Measurements from ENCODE around the gene DOCK1. TPM values are rescaled to one million over a fixed set of nuclear protein-coding genes. Genes with fewer than 3 reads are reported as not detected.
A peak's percentile ranks its signal among the peaks of the same experiment; 100 is the strongest.

DOCK1 gene
- total and polyA plus RNA-seq, 2 donors (not counting 1 experiment from before 2014, with no cell fraction given) = 20.5 to 91.0 TPM

- no peak overlapping the region for H3K9ac ChIP-seq (ENCODE audit: insufficient read depth, low read length)
- no peaks in the 10 kb centered on the region for H3K27me3 ChIP-seq (ENCODE audit: control insufficient read depth, insufficient read depth, low read length)
- no peaks in the 10 kb centered on the region for H3K36me3 ChIP-seq (ENCODE audit: control insufficient read depth, insufficient read depth, low read length)
- TF ChIP-seq CTCF (conservative IDR thresholded peaks at IDR 0.05 in 1 of 2, IDR thresholded peaks at IDR 0.05 in 1 of 2; ENCODE audit: low read depth in 1 of 2, low read length in 2 of 2) = no peak
- no peak for TF ChIP-seq EZH2 (IDR thresholded peaks at IDR 0.05; ENCODE audit: low read length, missing control alignments)
- H4K20me1 ChIP-seq (ENCODE audit: control insufficient read depth, extremely low read depth, insufficient read depth, low read length) = no peaks in the 10 kb centered on the region
- DNase-seq (ENCODE audit: low read depth in 2 of 2) = no peak
- H2AFZ ChIP-seq (ENCODE audit: low read length) = no peak overlapping the region
- H3K4me1 ChIP-seq (ENCODE audit: control insufficient read depth, extremely low read depth, insufficient read depth, low read length) = no peaks in the 10 kb centered on the region
- H3K4me2 ChIP-seq (ENCODE audit: extremely low read depth, insufficient read depth, low read length) = no peak overlapping the region
- no peaks in the 10 kb centered on the region for H3K79me2 ChIP-seq (ENCODE audit: control insufficient read depth, insufficient read depth, low read length)
- H3K4me3 ChIP-seq (replicated peaks in 1 of 4; ENCODE audit: control extremely low read depth in 1 of 4, insufficient read depth in 1 of 4, low read depth in 3 of 4, low read length in 4 of 4) = no peak overlapping the region
- H3K27ac ChIP-seq (ENCODE audit: insufficient read depth, low read length) = no peak overlapping the region
- H3K9me3 ChIP-seq (ENCODE audit: control insufficient read depth, insufficient read depth, low read depth, low read length) = no peaks in the 10 kb centered on the region
Measured at GRCh38 chr10:127346604-127347003, 441.4 kb downstream of the DOCK1 start.

- H3K4me3 ChIP-seq (replicated peaks in 1 of 4; ENCODE audit: control extremely low read depth in 1 of 4, insufficient read depth in 1 of 4, low read depth in 3 of 4, low read length in 4 of 4) = no peak overlapping the region
- no peaks in the 10 kb centered on the region for H3K4me1 ChIP-seq (ENCODE audit: control insufficient read depth, extremely low read depth, insufficient read depth, low read length)
- H3K9me3 ChIP-seq (ENCODE audit: control insufficient read depth, insufficient read depth, low read depth, low read length) = no peaks in the 10 kb centered on the region
- TF ChIP-seq CTCF (conservative IDR thresholded peaks at IDR 0.05 in 1 of 2, IDR thresholded peaks at IDR 0.05 in 1 of 2; ENCODE audit: low read depth in 1 of 2, low read length in 2 of 2) = no peak
- TF ChIP-seq EZH2 (IDR thresholded peaks at IDR 0.05; ENCODE audit: low read length, missing control alignments) = no peak
- no peak overlapping the region for H3K9ac ChIP-seq (ENCODE audit: insufficient read depth, low read length)
- H3K27ac ChIP-seq (ENCODE audit: insufficient read depth, low read length) = no peak overlapping the region
- H4K20me1 ChIP-seq (ENCODE audit: control insufficient read depth, extremely low read depth, insufficient read depth, low read length) = no peaks in the 10 kb centered on the region
- no peaks in the 10 kb centered on the region for H3K27me3 ChIP-seq (ENCODE audit: control insufficient read depth, insufficient read depth, low read length)
- no peaks in the 10 kb centered on the region for H3K79me2 ChIP-seq (ENCODE audit: control insufficient read depth, insufficient read depth, low read length)
- no peaks in the 10 kb centered on the region for H3K36me3 ChIP-seq (ENCODE audit: control insufficient read depth, insufficient read depth, low read length)
- H2AFZ ChIP-seq (ENCODE audit: low read length) = no peak overlapping the region
- no peak for DNase-seq (ENCODE audit: low read depth in 2 of 2)
- H3K4me2 ChIP-seq (ENCODE audit: extremely low read depth, insufficient read depth, low read length) = no peak overlapping the region
Measured at GRCh38 chr10:127347202-127347959, 442.2 kb downstream of the DOCK1 start.

GRCh38 chr10:127349737-127350136 lies 444.5 kb downstream of the DOCK1 start:
- DNase-seq (ENCODE audit: low read depth in 2 of 2) = peak; percentile 18 to 52
- Histone ChIP-seq H3K27ac (ENCODE audit: insufficient read depth, low read length) (no peak overlapping the region), H3K4me1 (ENCODE audit: control insufficient read depth, extremely low read depth, insufficient read depth, low read length) (no peaks in the 10 kb centered on the region), H3K27me3 (ENCODE audit: control insufficient read depth, insufficient read depth, low read length) (no peaks in the 10 kb centered on the region), H3K36me3 (ENCODE audit: control insufficient read depth, insufficient read depth, low read length) (no peaks in the 10 kb centered on the region), H3K79me2 (ENCODE audit: control insufficient read depth, insufficient read depth, low read length) (no peaks in the 10 kb centered on the region), H3K9ac (ENCODE audit: insufficient read depth, low read length) (no peak overlapping the region), H3K9me3 (ENCODE audit: control insufficient read depth, insufficient read depth, low read depth, low read length) (no peaks in the 10 kb centered on the region), H4K20me1 (ENCODE audit: control insufficient read depth, extremely low read depth, insufficient read depth, low read length) (no peaks in the 10 kb centered on the region), H2AFZ (ENCODE audit: low read length) (no peak overlapping the region), H3K4me2 (ENCODE audit: extremely low read depth, insufficient read depth, low read length) (no peak overlapping the region), H3K4me3 (replicated peaks in 1 of 4; ENCODE audit: control extremely low read depth in 1 of 4, insufficient read depth in 1 of 4, low read depth in 3 of 4, low read length in 4 of 4) (no peak overlapping the region)
- TF ChIP-seq EZH2 (IDR thresholded peaks at IDR 0.05; ENCODE audit: low read length, missing control alignments) (no peak), CTCF (conservative IDR thresholded peaks at IDR 0.05 in 1 of 2, IDR thresholded peaks at IDR 0.05 in 1 of 2; ENCODE audit: low read depth in 1 of 2, low read length in 2 of 2) (no peak)

Data from fibroblast of lung (primary cell).